ENCODE results near the gene POC1B.

Gene POC1B

GRCh38 chr12:89424389-89424788, 101.5 kb downstream of the POC1B start:
- no peaks in the 10 kb centered on the region for H3K9me3 Mint-ChIP-seq
- ATAC-seq (ENCODE audit: low read depth), result no peak
- H3K27me3 Mint-ChIP-seq, result no peaks in the 10 kb centered on the region
- peaks cover 14% of the 10 kb centered on the region for H3K36me3 Mint-ChIP-seq
- peaks cover 10% of the 10 kb centered on the region for H3K4me1 Mint-ChIP-seq
- no peak overlapping the region for H3K27ac Mint-ChIP-seq
- H3K4me3 Mint-ChIP-seq, result no peak overlapping the region
- DNase-seq (ENCODE audit: low spot score in 2 of 2), result no peak

- no peak overlapping the region for H3K27ac Mint-ChIP-seq
- no peak overlapping the region for H3K4me3 Mint-ChIP-seq
- DNase-seq (ENCODE audit: low spot score in 2 of 2), result no peak
- no peaks in the 10 kb centered on the region for H3K9me3 Mint-ChIP-seq
- H3K4me1 Mint-ChIP-seq, result no peaks in the 10 kb centered on the region
- H3K36me3 Mint-ChIP-seq, result peaks cover 22% of the 10 kb centered on the region
- ATAC-seq (ENCODE audit: low read depth), result no peak
- H3K27me3 Mint-ChIP-seq, result no peaks in the 10 kb centered on the region
These were observed 104.6 kb downstream of the POC1B start for GRCh38 chr12:89421092-89421835.

GRCh38 chr12:89418228-89418910, 107.5 kb downstream of the POC1B start:
- ATAC-seq (ENCODE audit: low read depth), result no peak

GRCh38 chr12:89417246-89417977, 108.4 kb downstream of the POC1B start:
- DNase-seq (ENCODE audit: low spot score in 2 of 2) (no peak), ATAC-seq (ENCODE audit: low read depth) (no peak)
- Mint-ChIP-seq H3K27ac (no peak overlapping the region), H3K9me3 (no peaks in the 10 kb centered on the region), H3K27me3 (no peaks in the 10 kb centered on the region), H3K4me3 (no peak overlapping the region), H3K36me3 (peaks cover 8% of the 10 kb centered on the region), H3K4me1 (peaks cover 3% of the 10 kb centered on the region)

More at GRCh38 chr12:89418228-89418910, 107.5 kb downstream of the POC1B start:
- Mint-ChIP-seq H3K36me3 (peaks cover 8% of the 10 kb centered on the region), H3K4me3 (no peak overlapping the region), H3K4me1 (no peaks in the 10 kb centered on the region), H3K27me3 (no peaks in the 10 kb centered on the region), H3K27ac (no peak overlapping the region), H3K9me3 (no peaks in the 10 kb centered on the region)
- no peak for DNase-seq (ENCODE audit: low spot score in 2 of 2)

- H3K27ac Mint-ChIP-seq, result no peak overlapping the region
- H3K4me3 Mint-ChIP-seq, result no peak overlapping the region
- H3K27me3 Mint-ChIP-seq, result no peaks in the 10 kb centered on the region
- H3K4me1 Mint-ChIP-seq, result peaks cover 3% of the 10 kb centered on the region
- H3K9me3 Mint-ChIP-seq, result no peaks in the 10 kb centered on the region
- no peak for DNase-seq (ENCODE audit: low spot score in 2 of 2)
- H3K36me3 Mint-ChIP-seq, result peaks cover 8% of the 10 kb centered on the region
- no peak for ATAC-seq (ENCODE audit: low read depth)
These were observed 109.6 kb downstream of the POC1B start for GRCh38 chr12:89416049-89416792.

GRCh38 chr12:89414851-89415250, 111.0 kb downstream of the POC1B start:
- DNase-seq (ENCODE audit: low spot score in 2 of 2), result no peak
- Mint-ChIP-seq H3K4me1 (peaks cover 3% of the 10 kb centered on the region), H3K9me3 (no peaks in the 10 kb centered on the region), H3K27ac (no peak overlapping the region), H3K27me3 (no peaks in the 10 kb centered on the region), H3K4me3 (no peak overlapping the region), H3K36me3 (peaks cover 8% of the 10 kb centered on the region)
- ATAC-seq (ENCODE audit: low read depth), result no peak

GRCh38 chr12:89414322-89414721, 111.5 kb downstream of the POC1B start:
- Mint-ChIP-seq H3K4me1 (peaks cover 3% of the 10 kb centered on the region), H3K27me3 (no peaks in the 10 kb centered on the region), H3K27ac (no peak overlapping the region), H3K4me3 (no peak overlapping the region), H3K9me3 (no peaks in the 10 kb centered on the region), H3K36me3 (peaks cover 12% of the 10 kb centered on the region)
- DNase-seq (ENCODE audit: low spot score in 2 of 2) (no peak), ATAC-seq (ENCODE audit: low read depth) (no peak)

- DNase-seq (ENCODE audit: low spot score in 2 of 2) (no peak), ATAC-seq (ENCODE audit: low read depth) (no peak)
- Mint-ChIP-seq H3K27me3 (no peaks in the 10 kb centered on the region), H3K27ac (no peak overlapping the region), H3K36me3 (peaks cover 11% of the 10 kb centered on the region), H3K9me3 (no peaks in the 10 kb centered on the region), H3K4me3 (no peak overlapping the region), H3K4me1 (peaks cover 3% of the 10 kb centered on the region)
These were observed 112.6 kb downstream of the POC1B start for GRCh38 chr12:89413234-89413633.

- H3K27ac Mint-ChIP-seq, result no peak overlapping the region
- ATAC-seq (ENCODE audit: low read depth) (no peak), DNase-seq (ENCODE audit: low spot score in 2 of 2) (no peak)
- H3K27me3 Mint-ChIP-seq, result no peaks in the 10 kb centered on the region
- peaks cover 1% of the 10 kb centered on the region for H3K9me3 Mint-ChIP-seq
- H3K4me1 Mint-ChIP-seq, result peaks cover 3% of the 10 kb centered on the region
- peaks cover 7% of the 10 kb centered on the region for H3K36me3 Mint-ChIP-seq
- H3K4me3 Mint-ChIP-seq, result no peak overlapping the region
These were observed 113.2 kb downstream of the POC1B start for GRCh38 chr12:89412665-89413064.

- ATAC-seq (ENCODE audit: low read depth) (no peak), DNase-seq (ENCODE audit: low spot score in 2 of 2) (no peak)
- Mint-ChIP-seq H3K4me1 (peaks cover 3% of the 10 kb centered on the region), H3K4me3 (no peak overlapping the region), H3K36me3 (peaks cover 7% of the 10 kb centered on the region), H3K9me3 (peaks cover 1% of the 10 kb centered on the region), H3K27ac (no peak overlapping the region), H3K27me3 (no peaks in the 10 kb centered on the region)
These were observed 114.0 kb downstream of the POC1B start for GRCh38 chr12:89411846-89412245.

- Mint-ChIP-seq H3K36me3 (peaks cover 7% of the 10 kb centered on the region), H3K27ac (no peak overlapping the region), H3K27me3 (no peaks in the 10 kb centered on the region), H3K9me3 (peaks cover 1% of the 10 kb centered on the region), H3K4me1 (peaks cover 3% of the 10 kb centered on the region), H3K4me3 (no peak overlapping the region)
- no peak for DNase-seq (ENCODE audit: low spot score in 2 of 2)
- ATAC-seq (ENCODE audit: low read depth), result no peak
These were observed 114.6 kb downstream of the POC1B start for GRCh38 chr12:89411234-89411633.

GRCh38 chr12:89405626-89406345, 120.1 kb downstream of the POC1B start:
- peaks cover 4% of the 10 kb centered on the region for H3K9me3 Mint-ChIP-seq

GRCh38 chr12:89401433-89402058, 124.3 kb downstream of the POC1B start:
- H3K27ac Mint-ChIP-seq, result no peak overlapping the region
- no peak for ATAC-seq (ENCODE audit: low read depth)
- no peak for DNase-seq (ENCODE audit: low spot score in 2 of 2)
- H3K4me3 Mint-ChIP-seq, result no peak overlapping the region
- peaks cover 3% of the 10 kb centered on the region for H3K9me3 Mint-ChIP-seq
- peaks cover 5% of the 10 kb centered on the region for H3K4me1 Mint-ChIP-seq
- no peaks in the 10 kb centered on the region for H3K27me3 Mint-ChIP-seq
- H3K36me3 Mint-ChIP-seq, result peaks cover 6% of the 10 kb centered on the region

More at GRCh38 chr12:89405626-89406345, 120.1 kb downstream of the POC1B start:
- ATAC-seq (ENCODE audit: low read depth) (no peak), DNase-seq (ENCODE audit: low spot score in 2 of 2) (no peak)
- Mint-ChIP-seq H3K4me1 (no peaks in the 10 kb centered on the region), H3K27ac (no peak overlapping the region), H3K4me3 (no peak overlapping the region), H3K36me3 (peaks cover 13% of the 10 kb centered on the region), H3K27me3 (no peaks in the 10 kb centered on the region)
